Fibroblast of skin of left biceps (primary cell): Measurements from ENCODE around the gene ACADM.
A peak's percentile ranks its signal among the peaks of the same experiment; 100 is the strongest.
"Not testable (repeated sequence)": the region's sequence is repeated elsewhere in the genome, so short reads cannot be mapped to it uniquely, and the experiment has no call there.

Experiments used
- DNase-seq, 2 experiments: peaks; one replicate each; pipeline ENCODE4 v3.0.0-alpha.2; 2013; ENCODE audit warnings: low read depth in 2 of 2

Gene ACADM

DNA sequence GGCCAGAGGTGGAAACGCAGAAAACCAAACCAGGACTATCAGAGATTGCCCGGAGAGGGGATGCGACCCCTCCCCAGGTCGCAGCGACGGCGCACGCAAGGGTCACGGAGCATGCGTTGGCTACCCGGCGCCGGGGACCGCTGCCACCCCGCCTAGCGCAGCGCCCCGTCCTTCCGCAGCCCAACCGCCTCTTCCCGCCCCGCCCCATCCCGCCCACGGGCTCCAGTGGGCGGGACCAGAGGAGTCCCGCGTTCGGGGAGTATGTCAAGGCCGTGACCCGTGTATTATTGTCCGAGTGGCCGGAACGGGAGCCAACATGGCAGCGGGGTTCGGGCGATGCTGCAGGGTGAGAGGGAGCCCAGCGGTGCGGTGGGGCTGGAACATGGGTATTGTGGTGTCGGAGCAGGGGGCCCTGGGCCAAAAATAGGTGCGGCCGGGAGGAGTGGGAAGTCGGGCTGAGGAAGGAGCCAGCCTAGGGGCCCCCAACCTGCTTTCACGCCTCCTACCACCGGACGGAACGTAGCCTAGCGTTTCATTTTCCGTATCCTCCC, at the start of gene ACADM:
Gene ACADM (plus strand): TSS at position 238 of the 551 bp plus-strand sequence. CDS start 79 bp downstream, at position 317.
- peak in 1 of 2 experiments; percentile 38 for DNase-seq

DNA sequence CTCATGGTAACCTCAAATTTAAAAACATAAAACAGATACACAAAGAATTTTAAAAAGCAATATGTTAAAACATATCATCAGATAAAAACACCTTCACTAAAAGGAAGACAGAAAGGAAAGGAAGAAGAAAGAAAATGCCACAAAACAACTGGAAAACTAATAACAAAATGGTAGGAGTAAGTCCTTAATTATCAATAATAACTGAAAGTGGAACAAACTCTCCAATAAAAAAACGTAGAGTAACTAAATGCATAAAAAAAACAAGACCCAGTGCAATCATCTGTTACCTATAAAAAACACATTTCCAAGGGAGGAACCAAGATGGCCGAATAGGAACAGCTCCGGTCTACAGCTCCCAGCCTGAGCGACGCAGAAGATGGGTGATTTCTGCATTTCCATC, 47.1 kb upstream of the ACADM start:
- no peak for DNase-seq

DNA sequence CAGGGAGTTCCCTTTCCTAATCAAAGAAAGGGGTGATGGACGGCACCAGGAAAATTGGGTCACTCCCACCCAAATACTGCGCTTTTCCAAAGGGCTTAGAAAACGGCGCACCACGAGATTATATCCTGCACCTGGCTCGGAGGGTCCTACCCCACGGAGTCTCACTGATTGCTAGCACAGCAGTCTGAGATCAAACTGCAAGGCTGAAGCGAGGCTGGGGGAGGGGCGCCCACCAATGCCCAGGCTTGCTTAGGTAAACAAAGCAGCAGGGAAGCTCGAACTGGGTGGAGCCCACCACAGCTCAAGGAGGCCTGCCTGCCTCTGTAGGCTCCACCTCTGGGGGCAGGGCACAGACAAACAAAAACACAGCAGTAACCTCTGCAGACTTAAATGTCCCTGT, 46.5 kb upstream of the ACADM start:
- not testable (repeated sequence) for DNase-seq

DNA sequence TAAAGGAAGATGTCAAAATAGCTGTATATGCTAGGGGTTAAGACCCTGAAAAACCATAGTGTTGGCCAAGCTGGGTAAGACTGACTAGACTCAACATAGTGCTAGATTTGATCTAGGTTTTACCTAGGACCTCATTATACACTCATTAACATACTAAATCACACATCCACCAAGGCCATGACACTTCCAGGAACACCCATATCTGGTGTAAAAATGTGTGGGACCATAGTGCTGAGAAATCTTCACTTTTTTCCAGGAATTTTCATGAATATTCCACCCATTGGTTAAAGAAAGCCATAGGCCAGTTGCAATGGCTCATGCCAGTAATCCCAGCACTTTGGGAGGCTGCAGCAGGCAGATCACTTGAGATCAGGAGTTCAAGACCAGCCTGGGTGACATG, 34.0 kb upstream of the ACADM start:
- DNase-seq: no peak

DNA sequence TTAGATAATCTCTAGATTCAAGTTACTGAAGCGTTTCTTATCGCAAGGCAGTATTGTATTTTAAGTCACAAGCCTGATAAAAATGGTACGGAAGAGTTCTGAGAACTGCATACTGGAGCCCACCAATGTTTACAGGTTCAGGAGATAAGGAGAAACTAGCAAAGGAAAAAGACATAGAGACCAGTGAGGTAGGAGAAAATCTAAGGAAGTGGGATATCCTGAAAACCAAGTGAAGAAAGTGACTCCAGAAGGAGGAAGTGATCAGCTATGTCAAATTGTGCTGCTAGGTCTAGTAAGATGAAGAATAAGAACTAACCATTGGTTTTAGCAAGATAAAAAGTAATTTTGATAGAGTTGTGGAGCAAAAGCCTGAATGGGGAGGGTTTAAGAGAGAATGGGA, 31.0 kb upstream of the ACADM start:
- DNase-seq: no peak

DNA sequence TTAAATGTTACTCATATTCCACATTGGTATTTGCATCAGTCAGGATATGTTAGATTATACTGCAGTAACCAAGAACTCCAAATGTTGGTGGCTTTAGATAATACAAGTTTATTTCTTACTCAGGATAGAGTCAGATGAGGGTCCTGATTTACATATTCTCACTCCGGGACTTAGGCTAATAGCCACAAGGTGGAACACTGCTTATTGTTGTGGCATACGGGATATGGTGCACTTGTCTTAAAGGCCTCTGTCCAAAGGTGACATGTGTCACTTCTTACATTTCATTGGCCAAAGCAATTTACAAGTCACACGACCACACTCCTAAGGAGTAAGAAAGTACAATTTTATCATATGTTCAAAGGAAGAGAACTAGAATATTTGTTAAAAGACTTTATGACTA, 28.5 kb upstream of the ACADM start:
- DNase-seq: no peak

DNA sequence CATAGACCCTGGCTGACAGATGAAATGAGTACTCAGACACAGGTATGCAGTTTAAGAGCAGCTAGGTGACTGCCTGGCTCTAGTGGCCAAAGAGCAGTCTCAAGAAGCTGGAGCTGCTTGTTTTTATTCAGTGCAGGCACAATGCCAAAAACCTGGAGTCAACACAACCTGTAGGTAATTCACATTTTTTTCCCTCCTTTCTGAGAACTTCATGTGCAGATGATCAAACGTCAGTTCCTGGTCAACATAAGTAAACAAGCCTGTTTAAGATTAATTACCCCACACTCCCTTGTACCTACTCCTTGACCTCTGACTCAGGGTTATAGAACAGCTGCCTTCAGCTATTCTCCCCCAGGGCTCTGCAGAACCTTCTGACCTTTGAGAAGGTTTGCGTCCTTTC, 17.3 kb upstream of the ACADM start:
- no peak for DNase-seq

DNA sequence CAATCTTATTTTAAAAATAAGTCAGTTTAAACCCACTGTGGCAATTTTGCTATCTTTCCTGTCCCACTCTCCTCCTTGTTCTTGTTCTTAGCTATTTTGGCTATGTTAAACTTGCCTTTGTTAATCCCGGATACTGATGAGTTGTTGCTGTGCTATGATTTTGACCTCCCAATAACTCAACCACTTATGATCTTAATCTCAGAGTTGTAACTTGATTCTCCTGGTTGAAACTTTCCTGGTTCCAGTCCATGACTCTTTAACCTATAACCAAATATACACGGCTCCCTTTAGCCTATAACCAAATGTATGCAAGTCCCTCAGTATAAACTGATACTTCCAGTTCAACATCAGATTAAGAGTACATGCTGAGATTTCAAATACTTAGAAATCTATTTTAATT, 15.6 kb upstream of the ACADM start:
- no peak for DNase-seq

DNA sequence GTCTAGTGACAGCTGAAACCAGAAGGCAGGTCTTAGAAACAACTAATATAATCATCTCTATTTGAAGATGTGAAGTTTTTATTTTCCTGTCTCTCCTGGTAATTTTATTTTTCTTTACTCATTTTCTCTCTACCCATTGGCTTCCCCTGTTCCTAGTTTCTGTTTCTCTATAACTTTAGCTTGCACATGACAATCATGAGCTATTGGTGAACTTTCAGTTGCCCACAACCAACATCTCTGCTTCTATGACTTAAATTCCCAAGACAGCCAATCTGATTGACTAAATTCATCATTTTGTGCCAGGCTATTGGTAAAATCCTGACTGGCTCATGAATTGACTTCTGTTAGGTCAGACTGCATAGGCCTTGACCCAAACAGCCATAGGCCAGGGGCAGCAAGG, 13.7 kb upstream of the ACADM start:
- DNase-seq: no peak

DNA sequence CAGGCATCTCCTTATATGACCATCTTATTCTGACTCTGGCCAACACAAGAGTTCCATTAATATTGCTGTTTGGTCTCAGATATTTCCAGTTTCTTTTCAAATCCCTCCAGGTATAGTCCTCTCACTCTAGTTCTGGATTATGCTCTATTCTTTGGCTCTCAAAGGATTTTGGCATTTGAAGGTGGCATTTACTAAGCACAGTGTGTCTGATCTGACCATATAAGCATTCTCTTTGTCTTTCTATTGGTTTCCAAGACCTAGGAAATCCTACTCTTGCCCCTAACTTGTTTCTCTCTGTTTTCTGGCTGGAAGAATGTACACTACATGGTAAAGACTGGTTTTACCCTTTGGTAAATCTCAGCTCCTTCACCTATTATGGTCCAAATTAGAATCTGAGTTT, 12.7 kb upstream of the ACADM start:
- no peak for DNase-seq

DNA sequence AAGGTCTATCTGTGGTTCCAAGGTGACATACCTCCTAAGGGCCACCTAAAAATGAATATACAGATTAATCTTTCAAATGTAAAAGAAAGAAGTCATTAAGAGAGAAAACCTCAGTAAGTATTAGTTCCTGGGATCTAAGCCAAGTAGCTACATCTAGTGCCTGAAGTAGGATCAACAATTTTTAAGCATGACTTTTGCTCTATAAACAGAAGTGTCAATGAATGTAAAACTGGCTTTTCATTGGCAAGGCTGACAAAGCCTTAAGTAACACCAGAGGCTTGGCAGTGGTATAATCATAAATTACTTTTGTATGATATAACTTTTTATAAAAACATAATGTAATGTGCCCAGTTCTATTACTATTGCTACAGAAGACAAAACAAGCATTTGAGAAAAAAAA, 12.2 kb upstream of the ACADM start:
- DNase-seq: no peak

DNA sequence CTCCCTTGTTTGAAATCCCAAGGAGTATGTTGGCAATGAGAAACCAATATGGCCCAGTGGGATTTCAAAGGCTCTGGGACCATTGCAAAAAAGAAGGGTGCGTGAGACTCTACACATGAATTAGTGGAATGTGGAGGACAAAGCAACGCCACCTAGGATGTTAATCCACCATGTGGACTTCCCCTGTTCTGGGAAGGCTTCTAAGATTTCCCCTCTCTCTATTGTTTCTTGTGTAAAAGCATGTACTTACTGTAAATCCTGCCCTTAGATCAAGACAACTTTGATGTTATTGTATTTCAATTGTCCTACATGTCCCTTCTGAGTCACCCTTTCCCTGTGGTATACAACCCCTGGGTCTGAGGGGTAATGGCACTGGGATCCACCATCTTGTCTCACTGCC, 4.7 kb upstream of the ACADM start:
- no peak for DNase-seq

DNA sequence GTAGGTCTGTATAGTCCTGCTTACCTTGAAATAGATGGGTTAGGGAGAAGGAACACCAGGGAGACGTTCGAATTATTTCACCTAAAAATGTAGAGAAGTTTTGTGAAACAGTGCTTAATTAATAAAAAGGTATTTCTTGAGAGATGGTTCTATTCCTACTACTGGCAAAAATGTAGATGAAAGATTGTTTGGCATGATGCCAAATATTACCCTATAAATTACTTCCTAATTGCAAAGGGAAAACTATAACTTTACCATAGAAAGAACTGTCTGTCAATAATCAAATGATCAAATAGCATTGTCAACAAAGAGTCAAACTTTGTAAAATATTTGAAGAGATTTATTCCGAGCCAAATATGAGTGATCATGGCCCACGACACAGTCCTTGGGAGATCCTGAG, 4.2 kb upstream of the ACADM start:
- no peak for DNase-seq

DNA sequence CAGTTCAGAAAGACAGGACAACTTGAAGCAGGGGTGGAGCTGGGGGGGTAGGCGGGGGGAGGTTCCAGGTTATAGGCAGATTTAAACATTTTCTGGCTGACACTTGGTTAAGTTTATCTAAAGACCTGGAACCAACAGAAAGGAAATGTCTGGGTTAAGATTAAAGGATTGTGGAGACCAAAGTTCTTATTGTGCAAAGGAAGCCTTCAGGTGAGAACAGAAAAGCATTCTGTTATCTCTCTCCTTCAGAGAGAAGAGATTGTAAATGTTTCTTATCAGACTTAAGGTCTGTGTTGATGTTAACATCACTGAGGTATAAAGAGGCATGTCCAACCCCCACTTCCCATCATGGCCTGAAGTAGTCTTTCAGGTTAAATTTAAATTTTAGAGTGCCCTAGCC, 3.7 kb upstream of the ACADM start:
- DNase-seq: no peak

DNA sequence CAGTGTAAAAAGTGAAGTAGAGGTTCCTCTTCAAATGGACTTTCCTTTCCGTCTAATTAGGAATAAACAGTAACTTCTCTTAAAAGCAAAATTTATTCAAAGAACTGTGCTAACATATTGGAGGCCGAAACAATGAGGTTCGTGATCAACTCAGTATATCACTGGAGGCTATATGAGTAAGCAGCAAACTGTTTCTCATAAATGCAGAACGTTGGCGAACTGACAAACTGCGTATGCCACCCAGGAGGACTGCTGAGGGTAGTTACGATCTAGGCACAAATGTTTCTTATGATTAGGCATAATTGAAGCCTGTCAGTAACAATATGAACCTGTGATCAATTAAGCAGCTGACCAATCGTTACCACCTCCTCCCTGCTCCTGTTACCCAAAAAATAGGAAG, 2.3 kb upstream of the ACADM start:
- DNase-seq: not testable (repeated sequence)

DNA sequence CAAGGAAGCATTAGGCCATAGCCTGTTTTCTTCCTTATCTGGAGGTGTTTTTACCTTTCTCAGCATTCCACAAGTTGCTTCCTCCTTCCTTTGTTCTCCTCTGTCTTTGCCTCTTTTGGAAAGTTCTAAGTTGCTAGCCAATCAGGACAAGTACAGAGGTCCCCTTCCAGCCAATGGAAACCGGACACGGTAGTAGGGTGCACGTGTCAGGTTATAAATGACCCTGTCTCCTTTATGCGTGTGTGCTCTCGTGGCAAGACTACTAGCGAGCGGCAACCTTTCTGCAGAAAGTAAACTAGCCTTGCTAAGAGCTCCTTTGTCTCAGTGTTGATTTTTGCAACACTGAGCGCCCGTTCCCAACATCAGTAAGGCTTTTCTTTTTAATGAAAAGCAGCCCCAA, 1.5 kb upstream of the ACADM start:
- DNase-seq: no peak

DNA sequence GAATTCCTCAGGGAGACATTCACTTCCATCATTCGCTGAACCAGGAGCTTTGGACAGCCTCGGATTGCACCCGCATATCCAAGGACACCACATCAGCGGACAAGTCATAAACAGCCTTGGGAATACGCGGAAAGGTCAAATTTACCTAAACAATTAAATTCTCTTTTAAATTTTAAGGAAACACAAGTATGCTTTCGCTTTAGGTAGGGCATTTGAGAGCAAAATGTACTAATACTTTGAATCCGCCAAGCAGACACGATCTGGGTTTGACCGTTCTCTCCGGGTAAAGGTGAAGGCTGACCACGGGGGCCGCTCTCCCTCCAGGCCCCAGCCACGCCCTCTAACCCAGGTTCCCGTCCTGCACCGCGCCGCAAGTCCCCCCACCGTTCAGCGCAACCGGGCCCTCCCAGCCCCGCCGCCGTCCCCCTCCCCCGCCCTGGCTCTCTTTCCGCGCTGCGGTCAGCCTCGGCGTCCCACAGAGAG, 479 bp upstream of the ACADM start:
- DNase-seq: peak in 1 of 2 experiments; percentile 19

DNA sequence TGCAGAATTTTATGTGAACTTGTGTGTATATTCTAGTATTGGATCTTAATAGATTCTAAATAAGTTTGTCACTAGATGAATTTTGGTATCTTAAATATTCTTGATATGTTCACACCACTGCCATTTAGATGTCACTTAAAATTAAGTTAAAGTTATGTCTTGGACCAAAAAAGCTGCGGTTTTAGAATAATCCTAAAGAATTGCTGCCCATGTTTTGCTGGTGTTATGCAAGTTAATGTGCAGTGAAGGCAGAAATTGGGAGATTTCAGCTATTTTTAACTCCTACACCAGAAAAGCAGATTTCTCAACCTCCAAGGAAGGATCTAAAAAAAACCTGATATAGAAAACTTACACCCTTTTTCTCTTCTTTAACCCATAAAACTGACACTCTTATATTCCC, 757 bp downstream of the ACADM start:
- DNase-seq: no peak

DNA sequence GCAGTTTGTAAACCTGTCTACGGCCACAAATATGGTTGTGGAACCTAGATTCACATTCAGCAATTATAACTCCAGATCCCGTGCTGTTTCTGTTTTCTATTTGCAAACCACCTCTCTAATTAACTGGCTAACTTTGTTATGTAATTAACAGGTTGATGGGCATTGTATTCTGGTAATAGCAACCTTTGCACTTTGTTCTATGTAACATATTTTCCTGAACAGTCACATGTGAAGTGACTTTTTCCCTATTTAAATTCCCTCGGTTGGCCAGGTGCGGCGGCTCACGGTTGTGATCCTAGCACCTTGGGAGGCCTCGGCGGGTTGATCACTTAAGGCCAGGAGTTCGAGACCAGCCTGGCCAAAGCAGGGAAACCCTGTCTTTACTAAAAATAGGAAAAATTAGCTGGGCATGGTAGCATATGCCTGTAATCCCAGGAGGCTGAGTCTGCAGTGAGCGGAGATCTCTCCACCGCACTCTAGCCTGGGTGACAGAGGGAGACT, 1.4 kb downstream of the ACADM start:
- DNase-seq: no peak

DNA sequence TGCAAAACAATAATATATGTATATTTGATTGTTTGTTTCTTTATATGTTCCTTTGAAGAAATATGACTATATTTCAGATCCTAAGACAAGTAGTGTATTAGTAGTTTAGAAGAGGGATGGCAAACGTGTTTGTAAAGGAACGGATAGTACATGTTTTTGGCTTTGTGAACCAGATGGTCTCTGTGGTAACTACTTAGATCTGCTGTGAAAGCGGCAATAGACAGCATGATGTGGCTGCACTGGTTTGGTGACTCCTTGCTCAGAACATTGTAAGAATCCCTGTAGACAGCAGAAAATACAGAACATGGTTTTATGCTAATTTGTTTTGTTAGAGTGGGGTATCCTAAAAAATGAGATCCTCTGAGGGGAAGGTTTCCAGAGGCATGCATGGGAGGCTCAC, 3.1 kb downstream of the ACADM start:
- DNase-seq: no peak

DNA sequence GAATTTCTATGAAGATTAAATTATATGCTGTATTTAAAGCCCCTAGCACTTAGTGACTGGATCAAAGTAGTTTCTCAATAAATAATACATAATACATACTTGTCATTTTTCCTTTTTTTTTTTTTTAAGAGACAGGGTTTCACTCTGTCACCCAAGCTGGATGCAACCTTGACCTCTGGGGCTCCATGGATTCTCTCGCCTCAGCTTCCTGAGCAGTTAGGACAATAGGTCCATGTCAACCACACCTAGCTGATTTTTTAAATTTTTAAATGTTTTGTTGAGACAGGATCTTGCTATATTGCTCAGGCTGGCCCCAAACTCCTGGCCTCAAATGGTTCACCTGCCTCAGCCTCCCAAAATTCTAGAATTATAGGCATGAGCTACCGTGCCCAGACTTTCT, 5.9 kb downstream of the ACADM start:
- no peak for DNase-seq

DNA sequence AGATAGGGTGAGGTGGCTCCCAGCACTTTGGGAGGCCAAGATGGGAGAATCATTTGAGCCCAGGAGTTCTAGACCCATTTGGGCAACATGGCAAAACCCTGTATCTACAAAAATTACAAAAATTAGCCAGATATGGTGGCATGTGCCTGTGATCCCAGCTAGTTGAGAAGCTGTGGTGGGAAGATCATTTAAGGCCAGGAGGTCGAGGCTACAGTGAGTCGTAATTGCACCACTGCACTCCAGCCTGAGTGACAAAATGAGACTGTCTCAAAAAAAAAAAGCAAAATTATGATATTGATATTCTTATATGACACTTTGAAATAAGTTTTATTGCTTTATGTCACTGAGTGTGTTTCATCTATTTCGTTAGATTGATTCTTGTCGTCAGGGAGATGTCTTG, 7.4 kb downstream of the ACADM start:
- DNase-seq: no peak

DNA sequence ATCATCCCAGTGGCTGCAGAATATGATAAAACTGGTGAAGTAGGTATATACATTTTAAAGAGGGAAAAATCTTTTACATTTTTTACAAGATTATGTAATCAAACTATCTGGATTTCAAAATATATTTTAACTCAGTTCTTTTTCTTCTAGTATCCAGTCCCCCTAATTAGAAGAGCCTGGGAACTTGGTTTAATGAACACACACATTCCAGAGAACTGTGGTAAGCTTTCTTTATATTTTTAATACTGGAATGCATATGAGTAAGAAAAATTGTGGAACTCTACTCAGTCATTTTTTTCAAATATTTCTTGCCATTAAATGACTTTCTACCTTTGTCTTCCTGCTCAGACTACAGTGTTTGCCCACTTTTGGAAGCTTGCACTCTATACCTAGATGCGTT, 8.2 kb downstream of the ACADM start:
- peak in 1 of 2 experiments; percentile 30 for DNase-seq

DNA sequence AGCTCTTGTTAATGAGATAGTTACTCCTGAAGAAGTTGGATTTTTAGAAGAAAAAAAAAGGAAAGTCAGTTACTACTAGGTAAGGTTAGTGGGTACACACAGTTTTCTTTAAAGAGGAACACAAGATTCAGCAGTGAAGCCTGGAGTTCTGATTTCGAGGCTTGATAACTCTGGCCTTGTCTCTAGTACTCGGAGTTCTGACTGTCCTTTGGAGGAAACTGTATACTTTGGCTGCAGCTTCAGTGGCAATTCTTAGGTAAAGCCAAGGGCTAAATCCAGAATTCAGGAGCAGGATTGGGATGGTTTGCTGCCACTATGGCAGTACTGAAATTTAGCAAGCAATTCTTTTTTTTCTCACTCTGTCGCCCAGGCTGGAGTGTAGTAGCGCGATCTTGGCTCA, 9.2 kb downstream of the ACADM start:
- DNase-seq: no peak
